Prostate gland (tissue), 2 donors: ENCODE results near the gene CD40LG.

Source experiments
- POLR2A ChIP-seq: fragments of 450-650 bp; IDR thresholded peaks from one replicate; pipeline ENCODE4 v1.6.1; 2016; ENCODE audit warnings: antibody characterized with exemption, mild to moderate bottlenecking
- POLR2AphosphoS5 ChIP-seq: sonication (generic); formaldehyde crosslinking; IDR thresholded peaks from one replicate; pipeline ENCODE4 v1.6.1; 2017; ENCODE audit warnings: antibody characterized with exemption
- TF ChIP-seq, protein P1 (sequence below), 4 experiments: fragments of 200-600 bp in 2 of 4; fragments of 450-650 bp in 2 of 4; sonication (generic) in 2 of 4; IDR thresholded peaks; 1 replicate in 3 of 4; 2 replicates in 1 of 4; pipeline ENCODE4 v1.5.1; 2016 to 2019; ENCODE audit warnings: antibody characterized with exemption in 4 of 4, mild to moderate bottlenecking in 2 of 4, moderate library complexity in 2 of 4

DNA sequence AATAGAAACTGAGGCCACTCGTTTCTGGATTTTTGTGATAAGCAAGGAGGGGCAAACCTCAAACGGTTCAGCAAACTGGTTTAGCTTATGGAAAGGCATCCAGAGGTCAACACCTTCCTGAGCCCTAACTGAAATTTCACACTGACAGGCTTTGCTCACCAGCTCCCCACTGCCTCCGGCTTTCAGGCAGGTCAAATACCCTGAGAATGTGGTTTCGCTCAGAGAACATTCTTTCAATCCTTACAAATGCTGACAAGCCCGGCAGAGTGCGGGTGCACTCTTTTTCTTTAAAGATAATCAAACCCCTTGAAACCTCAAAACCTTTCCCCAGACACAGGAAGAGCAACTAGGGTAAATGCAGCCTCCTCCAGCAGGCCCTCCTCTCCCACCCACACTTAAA, 41.5 kb downstream of the CD40LG start:
- TF ChIP-seq POLR2A (no peak), POLR2AphosphoS5 (no peak)
- TF ChIP-seq, protein P1, sequence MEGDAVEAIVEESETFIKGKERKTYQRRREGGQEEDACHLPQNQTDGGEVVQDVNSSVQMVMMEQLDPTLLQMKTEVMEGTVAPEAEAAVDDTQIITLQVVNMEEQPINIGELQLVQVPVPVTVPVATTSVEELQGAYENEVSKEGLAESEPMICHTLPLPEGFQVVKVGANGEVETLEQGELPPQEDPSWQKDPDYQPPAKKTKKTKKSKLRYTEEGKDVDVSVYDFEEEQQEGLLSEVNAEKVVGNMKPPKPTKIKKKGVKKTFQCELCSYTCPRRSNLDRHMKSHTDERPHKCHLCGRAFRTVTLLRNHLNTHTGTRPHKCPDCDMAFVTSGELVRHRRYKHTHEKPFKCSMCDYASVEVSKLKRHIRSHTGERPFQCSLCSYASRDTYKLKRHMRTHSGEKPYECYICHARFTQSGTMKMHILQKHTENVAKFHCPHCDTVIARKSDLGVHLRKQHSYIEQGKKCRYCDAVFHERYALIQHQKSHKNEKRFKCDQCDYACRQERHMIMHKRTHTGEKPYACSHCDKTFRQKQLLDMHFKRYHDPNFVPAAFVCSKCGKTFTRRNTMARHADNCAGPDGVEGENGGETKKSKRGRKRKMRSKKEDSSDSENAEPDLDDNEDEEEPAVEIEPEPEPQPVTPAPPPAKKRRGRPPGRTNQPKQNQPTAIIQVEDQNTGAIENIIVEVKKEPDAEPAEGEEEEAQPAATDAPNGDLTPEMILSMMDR (IDR thresholded peaks at IDR 0.05), result no peak
